K562 (cell line): ENCODE results near the gene MICAL1. TPM values are rescaled to one million over a fixed set of nuclear protein-coding genes. Genes with fewer than 3 reads are reported as not detected.

Source experiments
- MGA ChIP-seq: fragments of 450-650 bp; IDR thresholded peaks from 2 replicates; pipeline ENCODE4 v1.6.1; 2016; ENCODE audit warnings: mild to moderate bottlenecking, moderate library complexity
- POU5F1 ChIP-seq: fragments of 150-350 bp; IDR thresholded peaks from 2 replicates; pipeline ENCODE4 v1.6.1; 2014; ENCODE audit warnings: borderline replicate concordance, low read length, low read depth, mild to moderate bottlenecking; ENCODE audit not compliant: partially characterized antibody
- ZNF280B ChIP-seq: fragments of 250-450 bp; sonication (Bioruptor Pico); IDR thresholded peaks from 2 replicates; pipeline ENCODE4 v1.5.1; 2021; ENCODE audit warnings: mild to moderate bottlenecking
- polyA plus RNA-seq, 8 experiments: library from polyadenylated mRNA; depleted of rRNA in 4 of 8; stranded (reverse) in 5 of 8; unstranded in 3 of 8; fragments of >200 nt; fragmentation: Nextera tagmentation in 2 of 8; fragmentation: Illumina TruSeq in 1 of 8; extraction: Ambion mirVana in 2 of 8; extraction: Trizol in 1 of 8; gene quantifications; 2 replicates each; pipeline versions ENCODE4 v1.2.1 to v1.2.3, GENCODE V29; 2011 to 2014; ENCODE audit warnings: inconsistent platforms in 1 of 8, missing spikeins in 1 of 8
- total RNA-seq, 7 experiments: library from RNA; depleted of rRNA in 6 of 7; stranded (reverse); fragments of >200 nt in 6 of 7; fragmentation: Illumina TruSeq in 2 of 7; extraction: Trizol in 2 of 7; gene quantifications; 2 replicates each; pipeline versions ENCODE4 v1.2.1 to v1.2.3, GENCODE V29; 2011 to 2021; ENCODE audit warnings: low replicate concordance in 1 of 7

MICAL1 gene
- total and polyA plus RNA-seq, 9 of the 15 experiments (the other 6 are each of a cell fraction or from before 2014, with no cell fraction given) = 0.07 to 15.2 (median 7.0) TPM

GRCh38 chr6:109498936-109499335, 43.4 kb upstream of the MICAL1 start (continued):
- TF ChIP-seq MGA (no peak), POU5F1 (no peak), ZNF280B (no peak)
